SK-N-SH (cell line): Measurements from ENCODE around the gene IQGAP1. TPM values are rescaled to one million over a fixed set of nuclear protein-coding genes. Genes with fewer than 3 reads are reported as not detected.

ENCODE experiments used
- CTCF ChIA-PET: fragments of 300-600, 350-600 bp; formaldehyde crosslinking; extraction: SDS; loops from one replicate; lab custom pipeline; 2021; lab: Yijun Ruan, JAX
- POLR2A ChIA-PET: fragments of 350-600 bp; sonication (Branson Sonifier 250); formaldehyde crosslinking; extraction: SDS; loops from one replicate; lab custom pipeline; 2020; ENCODE audit warnings: antibody characterized with exemption, inconsistent platforms; lab: Yijun Ruan, JAX
- DNase-seq: peaks from one replicate; pipeline ENCODE4 v3.0.0; 2012
- H2AFZ ChIP-seq: fragments of 200-600 bp; sonication (generic); 2 replicates; pipeline ENCODE4 v1.8.1; 2016; ENCODE audit warnings: antibody characterized with exemption, mild to moderate bottlenecking, low read depth
- H3F3A ChIP-seq: fragments of 200-600 bp; sonication (generic); replicated peaks from 2 replicates; pipeline ENCODE3; 2016; ENCODE audit warnings: antibody characterized with exemption, mild to moderate bottlenecking; ENCODE audit not compliant: insufficient read depth
- H3K27ac ChIP-seq, 2 experiments: fragments of 200-500 bp in 1 of 2; fragments of 200-600 bp in 1 of 2; sonication (Bioruptor generic) in 1 of 2; sonication (generic), shearing (Covaris generic) in 1 of 2; 2 replicates each; pipeline versions ENCODE4 v1.5.1 to v1.6.1; 2014 to 2016; ENCODE audit warnings: low read depth in 2 of 2, inconsistent platforms in 1 of 2, low read length in 1 of 2, mild to moderate bottlenecking in 1 of 2, mixed read lengths in 1 of 2
- H3K27me3 ChIP-seq: fragments of 200-600 bp; sonication (generic), shearing (Covaris generic); 2 replicates; pipeline ENCODE4 v1.6.1; 2016; ENCODE audit warnings: mixed run types; ENCODE audit not compliant: insufficient read depth
- H3K36me3 ChIP-seq, 2 experiments: fragments of 200-500 bp in 1 of 2; fragments of 200-600 bp in 1 of 2; sonication (Bioruptor generic) in 1 of 2; sonication (generic) in 1 of 2; replicated peaks in 1 of 2; 2 replicates each; pipeline versions ENCODE3 to v1.5.1; 2014 to 2016; ENCODE audit warnings: low read length in 1 of 2, mild to moderate bottlenecking in 1 of 2; ENCODE audit not compliant: insufficient read depth in 2 of 2, control insufficient read depth in 1 of 2
- H3K4me1 ChIP-seq, 2 experiments: fragments of 200-500 bp in 1 of 2; fragments of 200-600 bp in 1 of 2; sonication (Bioruptor generic) in 1 of 2; sonication (generic), shearing (Covaris generic) in 1 of 2; 2 replicates each; pipeline versions ENCODE4 v1.5.1 to v1.6.1; 2014 to 2016; ENCODE audit warnings: low read depth in 1 of 2, low read length in 1 of 2, mixed run types in 1 of 2; ENCODE audit not compliant: insufficient read depth in 2 of 2, control insufficient read depth in 1 of 2
- H3K4me2 ChIP-seq: fragments of 200-600 bp; sonication (generic), shearing (Covaris generic); 2 replicates; pipeline ENCODE4 v1.6.1; 2017; ENCODE audit warnings: mixed run types
- H3K4me3 ChIP-seq, 2 experiments: fragments of 200-500 bp in 1 of 2; fragments of 200-600 bp in 1 of 2; sonication (Bioruptor generic) in 1 of 2; sonication (generic), shearing (Covaris generic) in 1 of 2; 2 replicates each; pipeline versions ENCODE4 v1.5.1 to v1.8.1; 2014 to 2016; ENCODE audit warnings: low read depth in 2 of 2, inconsistent platforms in 1 of 2, low read length in 1 of 2, mild to moderate bottlenecking in 1 of 2, mixed read lengths in 1 of 2, moderate library complexity in 1 of 2
- H3K79me2 ChIP-seq: fragments of 200-600 bp; sonication (generic); 2 replicates; pipeline ENCODE4 v1.8.1; 2017; ENCODE audit warnings: mild to moderate bottlenecking; ENCODE audit not compliant: insufficient read depth
- H3K9ac ChIP-seq: fragments of 200-600 bp; sonication (generic); 2 replicates; pipeline ENCODE4 v1.6.1; 2017; ENCODE audit warnings: mixed run types
- H3K9me2 ChIP-seq: fragments of 200-600 bp; sonication (generic); 2 replicates; pipeline ENCODE4 v1.6.1; 2017; ENCODE audit warnings: mixed run types
- H3K9me3 ChIP-seq: fragments of 200-600 bp; sonication (generic); 2 replicates; pipeline ENCODE4 v1.6.1; 2017; ENCODE audit warnings: mixed run types, mild to moderate bottlenecking, moderate library complexity
- H4K20me1 ChIP-seq: fragments of 200-600 bp; sonication (generic); 2 replicates; pipeline ENCODE4 v1.6.1; 2017; ENCODE audit warnings: mild to moderate bottlenecking, mixed run types; ENCODE audit not compliant: insufficient read depth
- CTCF ChIP-seq: fragments of 200-600 bp; sonication (generic); IDR thresholded peaks from 2 replicates; pipeline ENCODE4 v1.6.1; 2017; ENCODE audit warnings: antibody characterized with exemption, mild to moderate bottlenecking, moderate library complexity
- EZH2phosphoT487 ChIP-seq: fragments of 200-600 bp; sonication (generic); IDR thresholded peaks from 2 replicates; pipeline ENCODE4 v1.6.1; 2017; ENCODE audit warnings: low read depth, mixed run types, mild to moderate bottlenecking, antibody characterized with exemption, moderate library complexity, borderline replicate concordance
- FOXJ3 ChIP-seq: sonication (generic); formaldehyde crosslinking; IDR thresholded peaks from 2 replicates; pipeline ENCODE4 v1.5.1; 2020; ENCODE audit warnings: mild to moderate bottlenecking, missing genetic modification reagents
- IRF3 ChIP-seq: fragments of 150-350 bp; IDR thresholded peaks from 2 replicates; pipeline ENCODE4 v1.6.1; 2016; ENCODE audit warnings: mild to moderate bottlenecking, low read depth, low read length
- JUND ChIP-seq: IDR thresholded peaks from 2 replicates; pipeline ENCODE4 v1.4.0; 2012
- MAX ChIP-seq: IDR thresholded peaks from 2 replicates; pipeline ENCODE4 v1.4.0; 2012; ENCODE audit warnings: low read depth
- MEF2A ChIP-seq: IDR thresholded peaks from 2 replicates; pipeline ENCODE4 v1.4.0; 2012; ENCODE audit warnings: low read depth, borderline replicate concordance
- NFIC ChIP-seq: IDR thresholded peaks from 2 replicates; pipeline ENCODE4 v1.4.0; 2012; ENCODE audit warnings: borderline replicate concordance
- NRF1 ChIP-seq: IDR thresholded peaks from 2 replicates; pipeline ENCODE4 v1.6.1; 2012; ENCODE audit warnings: low read depth, mild to moderate bottlenecking, low read length
- POLR2AphosphoS5 ChIP-seq: IDR thresholded peaks from 2 replicates; pipeline ENCODE4 v1.6.1; 2012; ENCODE audit warnings: low read depth, low read length
- REST ChIP-seq: IDR thresholded peaks from 2 replicates; pipeline ENCODE4 v1.6.1; 2012; ENCODE audit warnings: mild to moderate bottlenecking, low read depth, low read length, moderate library complexity
- RXRA ChIP-seq: IDR thresholded peaks from 2 replicates; pipeline ENCODE4 v1.4.0; 2012; ENCODE audit warnings: low read depth, mild to moderate bottlenecking, borderline replicate concordance
- SIN3A ChIP-seq: IDR thresholded peaks from 2 replicates; pipeline ENCODE4 v1.6.1; 2012; ENCODE audit warnings: low read depth, mild to moderate bottlenecking, low read length, moderate library complexity, borderline replicate concordance
- SMC3 ChIP-seq: IDR thresholded peaks from 2 replicates; pipeline ENCODE4 v1.6.1; 2012; ENCODE audit warnings: low read depth, low read length, improper control_type of control experiment
- TEAD4 ChIP-seq: IDR thresholded peaks from 2 replicates; pipeline ENCODE4 v1.4.0; 2012; ENCODE audit warnings: mild to moderate bottlenecking, borderline replicate concordance; ENCODE audit not compliant: insufficient read depth
- WGBS: methylation state at CpG from one replicate; pipeline ENCODE4 v1.1.6; 2017; ENCODE audit warnings: low lambda C conversion rate; 5-methylcytosine and 5-hydroxymethylcytosine counted together
- polyA plus RNA-seq, 3 experiments: library from polyadenylated mRNA; depleted of rRNA; stranded (reverse); fragments of >200 nt; gene quantifications; 2 replicates each; pipeline ENCODE4 v1.2.3, GENCODE V29; 2012

Gene IQGAP1
- polyA plus RNA-seq, 1 of the 3 experiments (the other 2 are of a cell fraction), result 56.5 TPM

GRCh38 chr15:90493647-90494046 lies 105.6 kb downstream of the IQGAP1 start:
- no peak for TF ChIP-seq MEF2A
- no peak for TF ChIP-seq IRF3
- TF ChIP-seq REST, result no peak
- no peak for TF ChIP-seq NFIC
- no peak for TF ChIP-seq JUND
- no peak for TF ChIP-seq EZH2phosphoT487
- Histone ChIP-seq H3K9me2 (no peaks in the 10 kb centered on the region), H3K79me2 (no peaks in the 10 kb centered on the region), H3K36me3 (peaks cover 76 to 86% of the 10 kb centered on the region in 2 experiments), H2AFZ (no peak overlapping the region), H3K9me3 (no peaks in the 10 kb centered on the region), H3K27ac (no peak overlapping the region), H3K4me3 (no peak overlapping the region), H3K9ac (no peak overlapping the region), H3K4me2 (no peak overlapping the region), H3K4me1 (no peaks in the 10 kb centered on the region), H3F3A (peaks cover 16% of the 10 kb centered on the region), H3K27me3 (no peaks in the 10 kb centered on the region), H4K20me1 (no peaks in the 10 kb centered on the region)
- DNase-seq, result no peak
- POLR2A ChIA-PET, result no interaction called here
- CTCF ChIA-PET, result no interaction called here

GRCh38 chr15:90495067-90495466 lies 107.0 kb downstream of the IQGAP1 start:
- Histone ChIP-seq H3K9ac (no peak overlapping the region), H3K9me2 (no peaks in the 10 kb centered on the region), H3F3A (peaks cover 16% of the 10 kb centered on the region), H3K4me1 (no peaks in the 10 kb centered on the region), H3K9me3 (no peaks in the 10 kb centered on the region), H4K20me1 (no peaks in the 10 kb centered on the region), H3K4me2 (no peak overlapping the region), H2AFZ (no peak overlapping the region), H3K36me3 (peaks cover 74 to 88% of the 10 kb centered on the region in 2 experiments), H3K27me3 (no peaks in the 10 kb centered on the region), H3K4me3 (no peak overlapping the region), H3K79me2 (no peaks in the 10 kb centered on the region), H3K27ac (no peak overlapping the region)
- CTCF ChIA-PET, result interaction anchor here (0.7 to 2.2 kb wide), 2 partner anchors 13 to 39 kb away, joined by 3 to 7 read pairs; no protein-coding TSS in a partner anchor
- WGBS, result 85% methylated on average over 3 of the region's 3 CpGs
- no peak for DNase-seq
- POLR2A ChIA-PET, result no interaction called here
- TF ChIP-seq IRF3 (no peak), TEAD4 (no peak), MEF2A (no peak), EZH2phosphoT487 (no peak), REST (no peak), FOXJ3 (CRISPR knock-in tag) (no peak), CTCF (no peak), MAX (no peak), RXRA (no peak), SIN3A (no peak), SMC3 (no peak), POLR2AphosphoS5 (no peak), NRF1 (no peak)
